CD4-positive, alpha-beta T cell treated with Interleukin-12 subunit alpha and Interleukin-12 subunit beta, for 1 hour (primary cell): ENCODE results near the gene ZC3H12C.
"Not testable (repeated sequence)": the region's sequence is repeated elsewhere in the genome, so short reads cannot be mapped to it uniquely, and the experiment has no call there.

Experiments used
- DNase-seq: peaks from one replicate; pipeline ENCODE4 v3.0.0-alpha.2; 2020

The ZC3H12C gene

DNA sequence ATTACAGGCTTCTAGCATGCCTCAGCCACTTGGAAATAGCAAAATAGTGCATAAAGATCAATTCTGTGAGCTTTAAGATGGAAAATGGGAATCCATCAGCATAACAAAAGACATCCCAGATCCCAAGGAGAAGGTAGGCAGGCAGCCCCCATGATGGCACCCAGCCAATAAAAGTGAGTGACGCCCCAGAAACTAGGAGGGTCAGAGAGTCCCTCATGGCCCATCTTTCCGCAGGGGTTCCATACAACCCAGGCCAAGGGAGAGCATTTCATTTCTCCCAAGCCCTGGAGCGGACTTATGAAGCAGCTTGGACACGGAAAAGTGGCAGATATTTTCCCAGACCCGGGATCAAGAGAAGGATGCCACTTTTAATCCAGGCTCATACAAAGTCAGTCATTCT, 93.3 kb downstream of the ZC3H12C start:
- DNase-seq: no peak

DNA sequence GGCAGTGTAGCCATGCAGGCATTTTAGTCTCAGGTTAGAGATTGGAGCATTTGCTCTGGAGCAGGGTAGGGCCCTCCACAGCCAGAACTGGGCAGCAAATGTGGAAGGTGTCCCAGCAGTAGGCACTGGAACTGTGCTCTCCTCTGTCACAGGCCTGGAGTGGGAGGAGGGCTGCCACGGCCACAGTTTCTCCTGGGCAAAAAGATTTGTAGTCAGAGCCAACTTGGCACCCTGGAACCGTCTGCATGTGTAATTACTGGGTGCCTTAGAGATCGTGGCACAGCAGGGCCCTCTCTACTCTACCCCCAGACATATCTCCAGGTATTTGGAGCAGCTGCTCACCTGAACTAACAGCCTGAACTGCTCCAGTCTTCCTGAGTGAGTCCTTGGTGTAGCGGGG, 93.7 kb downstream of the ZC3H12C start:
- DNase-seq: no peak

DNA sequence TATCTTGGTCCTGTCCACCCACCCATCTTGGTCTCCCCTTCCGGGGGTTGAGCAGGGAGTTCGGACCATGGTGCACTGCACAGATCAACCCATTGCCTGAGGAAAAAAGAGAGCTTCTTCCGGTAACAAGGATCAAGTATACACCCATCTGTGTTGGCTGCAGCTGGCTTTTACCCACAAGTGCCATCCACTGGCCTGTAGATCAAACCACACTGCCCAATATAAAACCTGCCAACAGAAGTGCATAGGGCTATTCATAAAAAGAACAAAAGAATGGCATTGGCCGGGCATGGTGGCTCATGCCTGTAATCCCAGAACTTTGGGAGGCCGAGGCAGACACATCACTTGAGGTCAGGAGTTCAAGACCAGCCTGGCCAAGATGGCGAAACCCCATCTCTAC, 94.5 kb downstream of the ZC3H12C start:
- DNase-seq: no peak

DNA sequence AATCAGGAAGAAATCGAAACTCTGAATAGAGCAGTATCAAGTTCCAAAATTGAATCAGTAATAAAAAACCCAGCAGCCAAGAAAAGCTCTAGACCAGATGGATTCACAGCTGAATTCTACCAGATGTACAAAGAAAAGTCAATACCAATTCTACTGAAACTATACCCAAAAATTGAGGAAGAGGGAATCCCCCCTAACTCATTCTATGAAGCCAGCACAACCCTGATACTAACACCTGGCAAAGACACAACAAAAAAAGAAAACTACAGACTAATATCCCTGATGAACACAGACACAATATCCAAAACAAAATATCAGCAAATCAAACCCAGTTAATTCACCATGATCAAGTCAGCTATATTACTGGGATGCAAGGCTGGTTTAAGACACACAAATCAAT, 97.7 kb downstream of the ZC3H12C start:
- DNase-seq: no peak

DNA sequence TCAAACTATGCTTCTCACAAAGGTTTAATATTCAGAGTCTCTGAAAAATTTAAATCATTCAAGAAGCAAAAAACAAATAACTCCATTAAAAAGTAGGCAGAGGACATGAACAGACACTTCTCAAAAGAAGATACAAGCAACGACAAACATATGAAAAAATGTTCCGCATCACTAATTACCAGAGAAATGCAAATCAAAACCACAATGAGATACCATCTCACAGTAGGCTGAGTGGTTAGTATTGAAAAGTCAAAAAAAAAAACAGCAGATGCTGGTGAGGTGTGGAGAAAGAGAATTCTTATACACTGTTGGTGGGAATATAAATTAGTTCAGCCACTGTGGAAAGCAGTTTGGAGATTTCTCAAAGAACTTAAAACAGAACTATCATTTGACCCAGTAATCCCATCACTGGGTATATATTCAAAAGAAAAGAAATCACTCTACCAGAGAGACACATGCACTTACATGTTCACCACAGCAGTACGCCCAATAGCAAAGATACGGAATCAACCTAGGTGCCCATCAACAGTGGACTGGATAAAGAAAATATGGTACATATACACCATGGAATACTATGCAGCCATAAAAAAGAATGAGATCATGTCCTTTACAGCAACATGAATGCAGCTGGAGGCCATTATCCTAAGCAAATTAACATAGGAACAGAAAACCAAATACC, 99.6 kb downstream of the ZC3H12C start:
- peak; percentile 24 for DNase-seq

DNA sequence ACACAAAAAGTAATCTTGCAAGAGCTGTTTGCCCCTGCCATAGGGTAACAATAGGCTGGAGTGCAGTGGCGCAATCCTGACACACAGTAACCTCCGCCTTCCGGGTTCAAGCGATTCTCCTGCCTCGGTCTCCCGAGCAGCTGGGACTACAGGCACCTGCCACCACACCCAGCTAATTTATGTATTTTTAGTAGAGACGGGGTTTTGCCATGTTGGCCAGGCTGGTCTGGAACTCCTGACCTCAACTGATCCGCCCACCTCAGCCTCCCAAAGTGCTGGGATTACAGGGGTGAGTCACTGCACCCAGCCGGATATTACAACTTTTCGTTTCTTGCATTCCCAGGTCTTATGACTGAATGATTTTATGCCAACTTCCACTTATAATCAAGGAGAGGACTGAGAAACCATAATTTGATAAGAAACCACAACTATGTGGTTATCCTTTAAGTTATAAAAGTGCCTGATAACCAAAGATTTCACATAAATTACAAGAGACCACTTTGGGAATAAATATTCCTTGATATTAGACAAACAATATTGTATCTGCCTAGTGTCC, 101.1 kb downstream of the ZC3H12C start:
- not testable (repeated sequence) for DNase-seq

DNA sequence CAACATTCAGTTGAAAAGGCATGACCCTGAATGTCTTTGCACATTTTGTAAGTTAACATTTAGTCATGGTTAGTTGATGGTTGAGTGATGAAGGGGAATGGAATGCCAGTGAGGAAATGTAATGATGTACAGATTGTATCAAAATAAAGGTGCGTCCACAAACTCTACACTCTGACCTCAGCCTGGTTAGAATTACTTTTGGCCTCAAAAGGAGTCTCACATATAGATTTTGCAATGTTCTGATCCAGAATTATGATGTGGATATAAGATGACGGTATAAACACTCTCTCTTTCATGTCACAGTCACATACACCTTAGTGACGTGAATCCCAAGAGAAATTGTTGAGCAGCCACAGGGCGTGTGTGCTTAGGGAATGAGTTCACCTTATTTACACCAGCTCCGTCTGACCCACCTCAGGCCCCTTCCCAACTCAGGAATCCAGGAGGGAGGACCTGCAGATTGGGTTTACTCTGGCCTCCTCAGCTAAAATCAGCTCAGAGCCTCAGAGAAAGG, 103.1 kb downstream of the ZC3H12C start:
- no peak for DNase-seq

DNA sequence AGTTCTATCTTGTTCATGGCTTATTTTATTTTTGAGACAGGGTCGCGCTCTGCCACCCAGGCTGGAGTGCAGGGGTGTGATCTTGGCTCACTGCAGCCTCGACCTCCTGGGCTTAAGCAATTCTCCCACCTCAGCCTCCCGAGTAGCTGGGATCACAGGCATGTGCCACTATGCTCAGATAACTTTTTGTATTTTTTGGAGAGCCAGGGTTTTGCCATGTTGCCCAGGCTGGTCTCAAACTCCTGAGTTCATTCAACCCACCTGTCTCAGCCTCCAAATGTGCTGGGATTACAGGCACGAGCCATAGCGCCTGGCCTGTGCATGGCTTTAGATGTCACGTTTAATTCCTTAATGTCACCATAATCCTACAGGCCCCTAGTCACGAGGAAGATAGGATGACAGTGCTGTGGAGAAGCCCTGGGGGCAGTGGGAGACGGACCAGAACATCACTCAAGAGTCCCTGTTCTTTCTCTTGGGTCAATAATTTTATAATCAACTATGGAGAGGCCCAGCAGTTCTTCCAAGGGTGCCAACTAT, 103.8 kb downstream of the ZC3H12C start:
- no peak for DNase-seq

DNA sequence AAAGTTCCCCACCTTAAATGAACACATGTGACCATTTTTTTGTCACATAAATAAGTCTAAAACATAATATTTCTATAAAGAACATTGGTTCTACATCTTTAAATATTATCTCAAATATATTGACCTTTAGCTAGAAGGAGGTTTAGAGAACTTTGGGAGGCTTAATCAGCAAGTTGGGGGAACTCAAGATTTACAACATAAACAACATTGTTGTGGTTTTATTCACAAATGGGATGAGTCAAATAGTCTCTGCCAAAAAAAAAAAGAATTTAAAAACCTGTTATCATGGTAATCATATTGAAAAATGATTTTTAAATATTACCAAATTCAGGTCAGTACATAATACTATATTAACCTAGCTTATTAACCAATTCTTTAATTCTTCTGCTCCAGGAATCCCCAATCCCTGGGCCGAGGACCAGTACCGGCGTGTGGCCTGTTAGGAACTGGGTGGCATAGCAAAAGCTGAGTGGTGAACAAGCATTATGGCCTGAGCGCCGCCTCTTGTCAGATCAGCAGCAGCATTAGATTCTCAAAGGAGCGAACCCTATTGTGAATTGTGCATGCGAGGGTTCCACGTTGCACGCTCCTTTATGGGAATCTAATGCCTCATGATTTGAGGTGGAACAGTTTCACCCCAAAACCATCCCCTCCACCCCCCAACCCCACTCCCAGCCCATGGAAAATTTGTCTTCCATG, 105.0 kb downstream of the ZC3H12C start:
- DNase-seq: no peak

DNA sequence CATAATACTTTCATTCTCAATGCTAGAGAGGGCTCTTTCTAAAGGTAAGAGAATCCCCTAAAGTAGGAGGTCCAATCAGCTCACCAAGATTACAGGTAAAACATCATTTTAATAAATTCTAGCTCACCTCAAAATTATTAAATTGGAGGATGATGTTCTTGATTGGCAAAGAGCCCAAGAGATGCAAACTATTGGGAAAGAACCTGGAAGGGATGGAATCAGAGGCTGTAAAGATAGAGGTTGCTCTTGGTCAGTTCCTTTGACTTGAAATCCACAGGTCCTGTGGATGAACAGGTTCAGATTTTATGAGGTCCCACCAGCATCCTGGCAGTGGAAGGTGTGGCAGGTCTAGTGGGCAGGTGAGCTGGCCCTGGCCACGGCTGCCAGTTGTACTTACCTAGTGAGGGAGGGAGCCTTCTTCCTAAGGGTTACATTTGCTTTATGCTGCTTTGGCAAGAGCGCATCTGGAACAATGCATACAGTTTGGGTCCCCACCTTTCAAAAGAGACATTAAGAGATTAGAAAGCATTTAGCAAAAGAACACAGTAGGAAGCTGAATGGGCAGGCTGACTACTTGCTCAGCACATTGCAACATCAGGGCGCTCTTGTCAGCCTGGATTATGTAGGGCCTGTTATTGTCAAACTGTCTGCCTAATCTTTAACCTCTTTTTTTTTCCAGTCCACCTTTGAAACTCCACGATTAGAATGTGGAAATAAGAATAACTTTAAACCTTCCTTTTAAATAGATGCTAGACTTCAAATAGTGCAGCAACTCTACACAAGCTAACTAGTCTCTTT, 106.2 kb downstream of the ZC3H12C start:
- DNase-seq: no peak

DNA sequence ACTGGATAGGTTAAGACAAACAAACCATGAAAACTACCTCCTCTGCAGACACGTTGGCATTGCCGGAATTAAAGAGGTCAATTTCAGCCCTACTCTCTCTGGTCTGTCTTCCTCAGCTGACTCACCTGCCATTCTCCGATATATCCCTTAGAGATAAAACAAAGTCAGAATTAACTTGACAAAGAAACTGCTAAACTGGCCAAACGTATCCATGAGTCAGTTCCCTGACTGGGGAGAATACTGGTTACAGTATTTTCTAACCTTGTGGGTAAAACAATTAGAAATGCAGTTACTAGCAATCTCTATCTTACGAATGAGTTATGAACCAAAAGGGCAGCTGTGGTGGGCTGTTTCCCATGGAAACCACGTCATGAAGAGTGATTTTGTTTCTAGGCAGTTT, 107.0 kb downstream of the ZC3H12C start:
- no peak for DNase-seq

DNA sequence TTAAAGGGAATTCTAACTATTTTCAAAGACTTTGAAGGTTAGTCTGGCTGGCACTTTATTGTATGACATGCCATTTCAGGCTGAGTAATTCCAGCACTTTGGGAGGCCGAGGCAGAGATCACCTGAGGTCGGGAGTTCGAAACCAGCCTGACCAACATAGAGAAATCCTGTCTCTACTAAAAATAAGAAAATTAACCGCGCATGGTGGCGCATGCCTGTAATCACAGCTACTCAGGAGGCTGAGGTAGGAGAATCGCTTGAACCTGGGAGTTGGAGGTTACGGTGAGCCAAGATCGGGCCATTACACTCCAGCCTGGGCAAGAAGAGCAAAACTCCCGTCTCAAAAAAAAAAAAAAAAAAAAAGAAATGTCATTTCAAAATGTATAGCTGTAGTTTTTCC, 107.6 kb downstream of the ZC3H12C start:
- no peak for DNase-seq

DNA sequence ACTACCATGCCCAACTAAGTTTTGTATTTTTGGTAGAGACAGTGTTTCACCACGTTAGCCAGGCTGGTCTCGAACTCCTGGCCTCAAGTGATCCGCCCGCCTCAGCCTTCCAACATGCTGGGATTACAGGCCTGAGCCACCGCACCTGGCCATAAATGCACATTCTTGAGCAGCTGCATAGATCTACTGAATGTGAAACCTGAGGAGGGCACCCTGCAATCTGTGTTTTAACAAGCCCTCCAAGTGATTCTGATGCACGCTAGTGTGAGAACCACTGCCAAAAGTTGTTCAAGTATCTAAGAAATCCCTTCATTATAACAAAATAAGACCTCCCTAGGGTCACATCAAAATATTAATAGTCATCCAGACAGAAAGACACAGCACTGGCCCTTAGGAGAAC, 113.9 kb downstream of the ZC3H12C start:
- DNase-seq: no peak

DNA sequence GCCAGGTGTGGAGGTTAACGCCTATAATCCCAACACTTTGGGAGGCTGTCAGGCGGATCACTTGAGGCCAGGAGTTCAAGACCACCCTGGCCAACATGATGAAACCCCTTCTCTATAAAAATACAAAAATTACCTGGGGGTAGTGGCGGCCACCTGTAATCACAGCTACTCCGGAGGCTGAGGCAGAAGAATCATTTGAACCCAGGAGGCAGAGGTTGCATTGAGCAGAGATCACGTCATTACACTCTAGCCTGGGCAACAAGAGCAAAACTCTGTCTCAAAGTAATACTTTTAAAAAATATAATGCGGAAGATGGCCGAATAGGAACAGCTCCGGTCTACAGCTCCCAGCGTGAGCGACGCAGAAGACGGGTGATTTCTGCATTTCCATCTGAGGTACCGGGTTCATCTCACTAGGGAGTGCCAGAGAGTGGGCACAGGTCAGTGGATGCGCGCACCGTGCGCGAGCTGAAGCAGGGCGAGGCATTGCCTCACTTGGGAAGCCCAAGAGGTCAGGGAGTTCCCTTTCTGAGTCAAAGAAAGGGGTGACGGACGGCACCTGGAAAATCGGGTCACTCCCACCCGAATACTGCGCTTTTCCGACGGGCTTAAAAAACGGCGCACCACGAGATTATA, 115.6 kb downstream of the ZC3H12C start:
- peak; percentile 10 for DNase-seq

DNA sequence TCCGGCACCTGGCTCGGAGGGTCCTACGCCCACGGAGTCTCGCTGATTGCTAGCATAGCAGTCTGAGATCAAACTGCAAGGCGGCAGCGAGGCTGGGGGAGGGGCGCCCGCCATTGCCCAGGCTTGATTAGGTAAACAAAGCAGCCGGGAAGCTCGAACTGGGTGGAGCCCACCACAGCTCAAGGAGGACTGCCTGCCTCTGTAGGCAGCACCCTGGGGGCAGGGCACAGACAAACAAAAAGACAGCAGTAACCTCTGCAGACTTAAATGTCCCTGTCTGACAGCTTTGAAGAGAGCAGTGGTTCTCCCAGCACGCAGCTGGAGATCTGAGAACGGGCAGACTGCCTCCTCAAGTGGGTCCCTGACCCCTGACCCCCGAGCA, 116.1 kb downstream of the ZC3H12C start:
- DNase-seq: peak; percentile 6

DNA sequence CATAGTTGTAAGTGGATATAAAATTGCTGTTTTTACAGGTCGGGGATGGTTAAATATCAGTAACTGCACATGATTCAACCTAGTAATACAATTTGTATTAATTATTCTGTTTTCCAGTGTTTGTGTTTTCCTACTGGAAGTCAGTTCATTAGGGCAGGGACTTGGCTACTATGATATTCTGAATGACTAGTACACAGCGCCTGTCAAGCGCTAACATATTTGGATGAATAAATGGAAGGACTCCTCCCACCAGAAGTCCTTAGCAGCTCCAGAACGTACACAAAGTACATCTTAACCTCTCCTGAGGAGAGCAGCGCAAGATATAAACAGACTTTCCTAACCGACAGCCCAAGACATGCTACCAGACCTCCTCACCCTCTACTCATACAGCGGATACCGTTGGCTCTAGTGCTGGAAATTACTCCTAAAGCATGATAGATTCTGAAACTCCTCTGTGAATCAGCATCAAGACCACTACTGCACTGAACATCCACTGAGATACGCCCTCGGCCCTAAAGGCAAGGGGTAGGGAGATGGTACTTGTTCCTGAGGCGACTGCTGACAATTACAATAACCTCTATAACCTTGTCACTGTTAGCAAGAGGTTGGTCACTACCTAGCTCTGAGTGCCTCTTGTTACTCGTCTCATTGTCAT, 124.2 kb downstream of the ZC3H12C start:
- no peak for DNase-seq

DNA sequence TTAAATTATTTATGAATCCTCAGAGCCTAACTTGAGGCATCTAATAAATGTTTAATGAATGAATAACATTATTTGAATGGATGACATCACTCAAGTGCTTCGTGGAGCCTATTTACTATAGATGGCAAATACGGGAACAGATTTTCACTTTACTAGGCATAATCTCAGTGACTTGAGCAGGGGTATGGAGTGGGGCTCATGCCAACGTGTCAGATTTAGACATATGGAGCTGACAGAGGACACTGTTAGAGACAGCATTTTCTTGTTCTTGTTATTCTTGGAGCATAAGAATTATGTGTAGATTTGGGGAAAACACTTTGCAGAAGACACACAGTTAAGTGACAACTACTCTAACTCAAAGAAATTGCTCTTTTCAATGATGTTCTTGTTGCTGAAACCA, 124.7 kb downstream of the ZC3H12C start:
- DNase-seq: no peak

DNA sequence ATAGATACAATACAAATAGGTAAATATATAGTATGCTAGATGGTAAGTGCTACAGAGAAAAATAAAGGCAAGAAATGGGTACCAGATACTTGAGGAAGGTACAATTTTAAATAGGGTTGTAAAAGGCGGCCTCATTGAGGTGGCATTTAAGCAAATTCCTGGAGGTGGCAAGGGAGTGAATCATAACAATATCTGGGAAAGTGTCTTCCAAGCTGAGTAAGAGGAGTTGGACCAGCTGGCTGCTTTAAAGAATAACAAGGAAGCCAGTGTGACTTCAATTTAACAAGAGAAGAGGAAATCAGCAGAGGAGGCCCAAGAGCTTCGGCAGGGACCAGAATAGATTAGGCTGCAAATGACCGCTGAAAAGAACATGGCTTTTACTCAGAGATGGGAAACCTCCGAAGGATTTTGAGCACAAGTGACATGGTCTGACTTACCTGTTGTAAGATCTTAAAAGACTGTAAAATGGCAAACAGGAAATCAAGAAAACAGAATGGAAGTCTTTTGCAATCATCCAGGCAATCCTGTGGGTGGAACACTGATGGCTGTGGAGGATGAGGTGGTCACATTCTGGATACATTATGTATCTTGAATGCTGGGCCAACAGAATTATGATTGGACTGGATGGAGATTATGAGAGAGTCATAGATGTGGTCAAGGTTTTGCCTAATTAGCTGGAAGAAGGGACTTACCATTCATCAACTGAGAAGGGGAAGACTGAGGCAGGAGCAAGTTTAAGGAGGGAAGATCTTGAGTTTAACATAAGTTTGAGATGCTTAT, 126.0 kb downstream of the ZC3H12C start:
- no peak for DNase-seq
